Activated T-helper 1 cell treated with anti-CD3 and anti-CD28 coated beads, Interleukin-12 subunit alpha, Interleukin-12 subunit beta, Interleukin-2, Interleukin-4 antibody, amounts not matched to agents 30 ng/mL and 10 ng/mL and 1 ng/mL, durations not matched to agents 14 hours and 24 hours and 36 hours (primary cell): ENCODE data around the gene REP15. TPM values are rescaled to one million over a fixed set of nuclear protein-coding genes. Genes with fewer than 3 reads are reported as not detected.
A peak's percentile ranks its signal among the peaks of the same experiment; 100 is the strongest.
"Not testable (repeated sequence)": the region's sequence is repeated elsewhere in the genome, so short reads cannot be mapped to it uniquely, and the experiment has no call there.

ENCODE experiments used
- DNase-seq: peaks from one replicate; pipeline ENCODE4 v3.0.0; 2021; ENCODE audit warnings: low spot score
- H3K27ac Mint-ChIP-seq: one replicate; pipeline ENCODE4 v1.8.0; 2021; ENCODE audit warnings: mild to moderate bottlenecking, mixed read lengths
- H3K27me3 Mint-ChIP-seq: one replicate; pipeline ENCODE4 v1.8.0; 2022; ENCODE audit warnings: mild to moderate bottlenecking, moderate library complexity, mixed read lengths; ENCODE audit not compliant: insufficient read depth
- H3K36me3 Mint-ChIP-seq: one replicate; pipeline ENCODE4 v1.8.0; 2021; ENCODE audit warnings: low read depth, mixed read lengths
- H3K4me1 Mint-ChIP-seq: one replicate; pipeline ENCODE4 v1.8.0; 2021; ENCODE audit warnings: low read depth, mixed read lengths
- H3K4me3 Mint-ChIP-seq: one replicate; pipeline ENCODE4 v1.8.0; 2021; ENCODE audit warnings: mild to moderate bottlenecking, moderate library complexity, mixed read lengths
- H3K9me3 Mint-ChIP-seq: one replicate; pipeline ENCODE4 v1.8.0; 2021; ENCODE audit warnings: mixed read lengths
- intact Hi-C: fragments of 100-400 bp; cut with micrococcal nuclease; formaldehyde crosslinking; loops from one replicate; pipeline ENCODE4 v1.15.1; 2024
- total RNA-seq: library from RNA; stranded (reverse); gene quantifications from 2 replicates; pipeline ENCODE4 v1.2.3, GENCODE V29; 2022

REP15 gene
- total RNA-seq, 1 donor from 2014 or later = 1.4 TPM

GRCh38 chr12:27707216-27707615 is 11.0 kb downstream of the REP15 start:
- intact Hi-C loops = loop anchor here (5.0 to 10.0 kb wide), 2 partner anchors 770 to 852 kb away; partner anchors contain the start of genes FGFR1OP2 and INTS13

DNA sequence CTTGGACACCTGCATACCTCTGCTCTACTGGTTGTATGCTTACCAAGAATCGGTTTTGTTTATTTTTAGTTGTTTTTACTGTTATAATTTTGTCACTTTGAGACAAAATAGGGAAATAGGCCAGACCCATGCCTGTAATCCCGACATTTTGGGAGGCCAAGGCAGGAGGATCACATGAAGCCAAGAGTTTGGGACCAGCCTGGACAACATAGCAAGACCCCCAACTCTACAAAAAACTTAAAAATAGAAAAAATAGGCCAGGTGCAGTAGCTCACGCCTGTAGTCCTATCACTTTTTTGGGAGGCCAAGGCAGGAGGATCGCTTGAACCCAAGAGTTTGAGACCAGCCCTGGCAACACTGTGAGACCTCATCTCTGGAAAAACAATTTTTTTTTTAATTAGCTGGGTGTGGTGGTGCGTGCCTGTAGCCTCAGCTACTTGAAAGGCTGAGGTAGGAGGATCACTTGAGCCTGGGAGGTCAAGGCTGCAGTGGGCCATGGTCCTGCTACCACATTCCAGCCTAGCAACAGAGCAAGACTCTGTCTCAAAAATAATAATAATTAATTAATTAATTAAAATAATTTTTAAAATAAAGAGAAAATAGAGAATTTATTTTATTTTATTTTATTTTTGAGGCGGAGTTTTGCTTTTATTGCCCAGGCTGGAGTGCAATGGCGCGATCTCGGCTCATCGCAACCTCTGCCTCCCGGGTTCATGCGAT is 13.1 kb downstream of the REP15 start:
- Mint-ChIP-seq H3K4me3 (peak overlapping the region; percentile 97), H3K9me3 (no peaks in the 10 kb centered on the region), H3K27me3 (peaks cover 12% of the 10 kb centered on the region), H3K27ac (no peak overlapping the region), H3K4me1 (peaks cover 26% of the 10 kb centered on the region), H3K36me3 (peaks cover 12% of the 10 kb centered on the region)
- no peak for DNase-seq
- intact Hi-C loops = loop anchor here (5.0 to 10.0 kb wide), 2 partner anchors 772 to 855 kb away; partner anchors contain the start of genes FGFR1OP2 and INTS13

More at GRCh38 chr12:27707216-27707615, 11.0 kb downstream of the REP15 start:
- Mint-ChIP-seq H3K9me3 (no peaks in the 10 kb centered on the region), H3K4me3 (no peak overlapping the region), H3K4me1 (peaks cover 14% of the 10 kb centered on the region), H3K27ac (no peak overlapping the region), H3K27me3 (peaks cover 14% of the 10 kb centered on the region), H3K36me3 (peaks cover under 1% of the 10 kb centered on the region)
- no peak for DNase-seq

- H3K4me3 Mint-ChIP-seq = peak overlapping the region; percentile 97
- H3K36me3 Mint-ChIP-seq = peaks cover 15% of the 10 kb centered on the region
- no peak for DNase-seq
- H3K4me1 Mint-ChIP-seq = peaks cover 26% of the 10 kb centered on the region
- intact Hi-C loops = loop anchor here (1.0 to 10.0 kb wide), 10 partner anchors 71 to 1671 kb away; partner anchors contain the start of genes BMAL2, CCDC91, ERGIC2 and FGFR1OP2
- H3K27me3 Mint-ChIP-seq = peaks cover 10% of the 10 kb centered on the region
- H3K27ac Mint-ChIP-seq = peak overlapping the region; percentile 96
- H3K9me3 Mint-ChIP-seq = no peaks in the 10 kb centered on the region
These were observed 13.8 kb downstream of the REP15 start for GRCh38 chr12:27709932-27710591.

- Mint-ChIP-seq H3K4me1 (peaks cover 26% of the 10 kb centered on the region), H3K27ac (peak within 1 kb of the TSS; percentile 96), H3K4me3 (peak within 1 kb of the TSS; percentile 97), H3K27me3 (peaks cover 10% of the 10 kb centered on the region), H3K36me3 (peaks cover 18% of the 10 kb centered on the region), H3K9me3 (no peaks in the 10 kb centered on the region)
- intact Hi-C loops = loop anchor here (1.0 to 10.0 kb wide), 8 partner anchors 70 to 1670 kb away; partner anchors contain the start of genes BMAL2, CCDC91, ERGIC2 and ITPR2
- peak; percentile 89 for DNase-seq
These were observed 14.5 kb downstream of the REP15 start, which contains the start of gene MRPS35 for GRCh38 chr12:27710592-27711316. TSS of gene MRPS35 (plus strand) at chr12:27710832. CDS start at chr12:27710844, 12 bp downstream.

DNA sequence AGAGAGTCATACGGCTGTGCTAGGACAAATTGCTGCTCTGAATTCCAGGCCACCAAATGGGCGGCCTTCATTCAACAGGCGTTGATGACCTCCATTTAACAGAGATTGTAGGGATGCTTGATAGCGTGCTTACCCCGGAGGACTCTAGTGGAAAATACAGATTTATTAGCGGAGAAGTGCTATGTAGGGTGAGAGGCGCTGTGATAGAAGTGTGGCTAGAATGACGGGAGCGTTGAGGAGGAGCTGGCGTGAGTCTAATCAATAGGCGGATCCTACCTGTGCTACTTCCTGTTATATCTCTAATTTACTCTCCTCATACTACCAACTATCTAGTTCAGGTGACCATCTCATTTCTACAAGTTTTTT is 15.1 kb downstream of the REP15 start:
- peaks cover 26% of the 10 kb centered on the region for H3K4me1 Mint-ChIP-seq
- peak overlapping the region; percentile 96 for H3K27ac Mint-ChIP-seq
- H3K9me3 Mint-ChIP-seq = no peaks in the 10 kb centered on the region

GRCh38 chr12:27711967-27712366 is 15.7 kb downstream of the REP15 start:
- DNase-seq = no peak
- Mint-ChIP-seq H3K9me3 (no peaks in the 10 kb centered on the region), H3K36me3 (peaks cover 20% of the 10 kb centered on the region), H3K4me1 (peaks cover 26% of the 10 kb centered on the region), H3K27ac (no peak overlapping the region), H3K4me3 (peak overlapping the region; percentile 97), H3K27me3 (peaks cover 10% of the 10 kb centered on the region)
- intact Hi-C loops = loop anchor here (2.0 to 10.0 kb wide), 6 partner anchors 69 to 1669 kb away; partner anchors contain the start of genes BMAL2, CCDC91, ERGIC2 and ITPR2

More for the DNA sequence above, 15.1 kb downstream of the REP15 start:
- no peak for DNase-seq
- Mint-ChIP-seq H3K27me3 (peaks cover 10% of the 10 kb centered on the region), H3K36me3 (peaks cover 20% of the 10 kb centered on the region), H3K4me3 (peak overlapping the region; percentile 97)
- intact Hi-C loops = loop anchor here (2.0 to 10.0 kb wide), 6 partner anchors 70 to 1670 kb away; partner anchors contain the start of genes BMAL2, CCDC91, ERGIC2 and ITPR2

DNA sequence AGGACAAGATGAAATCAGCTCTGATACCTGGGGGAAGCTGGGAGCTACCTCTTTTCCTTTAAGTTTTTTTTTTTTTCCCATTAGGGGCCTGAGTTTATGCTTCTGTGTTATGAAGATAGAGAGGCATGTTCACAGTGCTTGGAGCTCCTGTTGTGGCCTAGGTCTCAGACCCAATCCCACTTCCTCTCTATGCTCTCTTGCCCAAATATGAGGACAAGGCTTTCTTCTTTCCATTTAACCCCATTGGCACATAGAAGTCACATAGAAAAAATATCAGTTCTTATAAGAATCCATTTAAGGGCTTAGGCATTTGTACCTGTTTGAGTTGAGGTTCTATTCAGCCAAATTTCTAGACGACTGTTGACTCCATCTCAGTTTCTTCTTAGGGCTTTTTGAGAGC is 27.0 kb downstream of the REP15 start:
- Mint-ChIP-seq H3K4me3 (no peak overlapping the region), H3K27ac (no peak overlapping the region), H3K9me3 (no peaks in the 10 kb centered on the region), H3K36me3 (peaks cover 19% of the 10 kb centered on the region), H3K4me1 (peaks cover 5% of the 10 kb centered on the region), H3K27me3 (no peaks in the 10 kb centered on the region)
- DNase-seq = no peak
- intact Hi-C loops = no loop called here

DNA sequence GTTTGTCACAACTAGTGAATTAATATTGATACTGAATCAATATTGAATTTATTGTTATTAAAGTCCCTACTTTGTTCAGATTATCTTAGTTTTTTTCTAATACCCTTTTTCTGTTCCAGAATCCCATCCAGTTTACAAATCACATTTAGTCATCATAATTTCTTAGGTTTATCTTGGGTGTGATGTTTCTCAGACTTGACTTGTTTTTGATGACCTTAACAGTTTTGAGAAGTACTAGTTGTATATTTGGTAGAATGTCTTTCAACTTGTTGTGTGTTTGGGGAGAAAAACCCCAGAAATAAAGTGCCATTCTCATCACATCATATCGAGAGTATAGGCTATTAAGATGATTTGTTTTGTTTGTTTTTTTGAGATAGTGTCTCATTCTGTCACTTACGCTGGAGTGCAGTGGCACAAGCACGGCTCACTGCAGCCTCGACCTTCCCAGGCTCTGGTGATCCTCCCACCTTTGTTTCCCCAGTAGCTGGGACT is 33.9 kb downstream of the REP15 start:
- H3K27me3 Mint-ChIP-seq = no peaks in the 10 kb centered on the region
- H3K36me3 Mint-ChIP-seq = peaks cover 27% of the 10 kb centered on the region
- no peak overlapping the region for H3K27ac Mint-ChIP-seq
- H3K4me3 Mint-ChIP-seq = no peak overlapping the region
- no peak for DNase-seq
- no peaks in the 10 kb centered on the region for H3K4me1 Mint-ChIP-seq
- intact Hi-C loops = no loop called here
- no peaks in the 10 kb centered on the region for H3K9me3 Mint-ChIP-seq

DNA sequence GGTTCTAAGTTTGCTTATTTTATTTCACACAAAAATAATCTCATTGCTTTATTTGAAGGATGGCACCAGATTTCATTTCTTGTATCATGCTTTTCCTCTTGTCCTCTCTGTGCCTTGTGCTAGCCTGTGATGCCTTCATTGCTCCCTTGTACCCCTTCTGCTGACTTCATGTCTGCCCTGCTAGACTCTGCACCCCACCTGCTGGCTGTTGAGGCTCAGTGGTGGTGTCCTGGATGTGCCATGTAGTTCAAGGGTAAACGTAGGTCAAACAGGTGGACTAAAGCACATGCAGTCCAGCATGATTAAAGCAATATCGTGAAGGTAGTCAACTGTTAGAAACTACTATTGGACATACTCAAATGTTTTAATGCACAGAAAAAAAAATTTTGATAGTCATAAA is 36.0 kb downstream of the REP15 start:
- H3K4me3 Mint-ChIP-seq = no peak overlapping the region
- no peak for DNase-seq
- peaks cover 32% of the 10 kb centered on the region for H3K36me3 Mint-ChIP-seq
- no peak overlapping the region for H3K27ac Mint-ChIP-seq
- no peaks in the 10 kb centered on the region for H3K27me3 Mint-ChIP-seq
- no peaks in the 10 kb centered on the region for H3K9me3 Mint-ChIP-seq
- intact Hi-C loops = loop anchor here (2.0 kb wide), 3 partner anchors 49 to 1267 kb away; partner anchors contain the start of genes KLHL42 and MANSC4
- H3K4me1 Mint-ChIP-seq = no peaks in the 10 kb centered on the region

DNA sequence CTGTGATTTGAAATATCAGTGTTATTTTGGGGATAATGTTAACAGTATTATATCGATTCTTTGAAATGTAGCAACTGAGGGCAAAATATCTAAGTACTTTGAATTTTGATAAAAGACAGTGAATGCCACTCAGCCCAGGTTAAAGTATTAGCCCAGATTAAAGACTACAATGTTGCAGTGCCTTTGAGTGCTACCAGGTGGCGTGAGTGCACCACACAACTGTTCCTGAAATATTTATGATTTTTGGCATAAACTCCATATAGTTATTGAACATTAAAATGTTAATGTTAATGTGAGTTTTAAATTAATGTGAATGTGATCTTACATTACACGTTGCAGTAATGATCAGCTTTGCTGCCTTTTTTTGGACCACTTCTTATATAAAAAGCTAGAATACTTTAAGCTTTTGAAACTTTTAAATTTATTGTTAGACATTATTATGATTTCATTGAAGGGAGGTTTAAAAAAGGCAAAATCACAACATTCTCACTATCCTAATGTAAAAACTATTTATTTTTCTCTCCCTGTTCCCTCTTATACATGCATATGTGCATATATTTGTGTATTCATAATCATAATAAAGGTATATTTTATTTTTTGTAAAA is 36.9 kb downstream of the REP15 start:
- intact Hi-C loops = loop anchor here (1.0 to 2.0 kb wide), 5 partner anchors 48 to 1266 kb away; partner anchors contain the start of genes KLHL42 and MANSC4
- H3K27ac Mint-ChIP-seq = no peak overlapping the region
- no peaks in the 10 kb centered on the region for H3K4me1 Mint-ChIP-seq
- H3K4me3 Mint-ChIP-seq = no peak overlapping the region
- H3K27me3 Mint-ChIP-seq = no peaks in the 10 kb centered on the region
- H3K9me3 Mint-ChIP-seq = no peaks in the 10 kb centered on the region
- peaks cover 36% of the 10 kb centered on the region for H3K36me3 Mint-ChIP-seq
- DNase-seq = no peak

- H3K36me3 Mint-ChIP-seq = peaks cover 36% of the 10 kb centered on the region
- peaks cover 1% of the 10 kb centered on the region for H3K4me1 Mint-ChIP-seq
- no peaks in the 10 kb centered on the region for H3K9me3 Mint-ChIP-seq
- intact Hi-C loops = loop anchor here (1.0 to 2.0 kb wide), 5 partner anchors 47 to 1265 kb away; partner anchors contain the start of genes KLHL42 and MANSC4
- H3K27ac Mint-ChIP-seq = no peak overlapping the region
- no peak for DNase-seq
- no peak overlapping the region for H3K4me3 Mint-ChIP-seq
- no peaks in the 10 kb centered on the region for H3K27me3 Mint-ChIP-seq
These were observed 37.5 kb downstream of the REP15 start for GRCh38 chr12:27733791-27734190.

GRCh38 chr12:27734321-27734720 is 38.1 kb downstream of the REP15 start:
- not testable (repeated sequence) for H3K4me1 Mint-ChIP-seq
- peaks cover 35% of the 10 kb centered on the region for H3K36me3 Mint-ChIP-seq

More at GRCh38 chr12:27734321-27734720, 38.1 kb downstream of the REP15 start:
- DNase-seq, H3K27ac Mint-ChIP-seq, H3K9me3 Mint-ChIP-seq, intact Hi-C loops, H3K27me3 Mint-ChIP-seq, H3K4me3 Mint-ChIP-seq: not testable (repeated sequence)
